Measurements from ENCODE around the gene CYP4F8.

The CYP4F8 gene

DNA sequence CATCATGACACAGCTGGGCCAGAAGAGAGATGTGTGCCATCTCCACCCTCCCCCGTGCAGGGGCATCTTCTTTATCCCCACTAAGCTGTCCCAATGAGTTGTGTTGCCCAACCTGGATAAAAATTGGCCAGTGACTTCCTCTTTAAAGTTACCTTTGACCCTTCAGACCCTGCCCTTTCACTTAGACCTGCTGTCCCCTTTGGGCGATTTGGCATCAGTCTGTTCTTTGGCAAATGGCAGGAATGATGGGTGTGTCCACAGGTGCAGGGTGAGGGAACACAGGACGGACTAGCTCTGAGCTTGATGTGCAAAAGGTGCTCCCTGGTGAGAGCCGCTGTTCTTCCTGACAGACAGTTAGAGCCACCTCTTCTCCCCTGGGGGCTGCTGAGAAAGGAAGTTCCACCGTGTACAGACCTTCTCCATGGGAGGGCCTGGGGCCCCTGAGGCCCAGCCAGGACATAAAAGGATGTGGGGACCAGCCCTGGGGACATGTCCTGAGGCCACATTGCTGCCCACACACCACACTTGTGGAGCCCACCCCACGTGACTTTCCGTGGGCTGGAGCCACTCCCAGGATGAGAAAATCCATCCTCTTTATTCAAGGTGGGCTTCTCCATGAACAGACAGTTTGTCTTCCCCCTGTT is 1.7 kb downstream of the CYP4F8 start:
- no peak overlapping the region for H3K4me2 ChIP-seq (ENCODE audit: insufficient read depth, low read length)
- H3K9me3 ChIP-seq (ENCODE audit: insufficient read depth, low read length, severe bottlenecking), result no peaks in the 10 kb centered on the region

DNA sequence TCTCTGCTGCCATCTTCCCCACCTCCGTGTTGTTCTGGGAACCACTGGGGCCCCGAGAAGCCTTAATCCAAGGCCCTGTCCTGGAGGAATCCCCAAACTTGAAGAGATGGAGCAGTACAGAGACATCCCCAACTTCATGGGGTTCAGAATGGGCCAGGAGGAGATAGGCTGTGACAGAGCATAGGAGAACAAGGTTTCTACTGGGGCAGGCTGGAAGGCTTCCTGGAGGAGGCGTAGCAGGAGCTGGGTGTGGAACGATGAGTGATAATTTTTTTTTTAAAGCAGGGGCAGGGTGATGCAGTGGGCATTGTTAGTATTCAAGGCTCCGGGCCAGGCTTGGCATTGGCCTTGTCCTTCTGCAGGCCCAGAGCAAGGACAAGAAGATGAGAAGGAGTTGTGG is 3.3 kb downstream of the CYP4F8 start:
- TF ChIP-seq, protein P1, sequence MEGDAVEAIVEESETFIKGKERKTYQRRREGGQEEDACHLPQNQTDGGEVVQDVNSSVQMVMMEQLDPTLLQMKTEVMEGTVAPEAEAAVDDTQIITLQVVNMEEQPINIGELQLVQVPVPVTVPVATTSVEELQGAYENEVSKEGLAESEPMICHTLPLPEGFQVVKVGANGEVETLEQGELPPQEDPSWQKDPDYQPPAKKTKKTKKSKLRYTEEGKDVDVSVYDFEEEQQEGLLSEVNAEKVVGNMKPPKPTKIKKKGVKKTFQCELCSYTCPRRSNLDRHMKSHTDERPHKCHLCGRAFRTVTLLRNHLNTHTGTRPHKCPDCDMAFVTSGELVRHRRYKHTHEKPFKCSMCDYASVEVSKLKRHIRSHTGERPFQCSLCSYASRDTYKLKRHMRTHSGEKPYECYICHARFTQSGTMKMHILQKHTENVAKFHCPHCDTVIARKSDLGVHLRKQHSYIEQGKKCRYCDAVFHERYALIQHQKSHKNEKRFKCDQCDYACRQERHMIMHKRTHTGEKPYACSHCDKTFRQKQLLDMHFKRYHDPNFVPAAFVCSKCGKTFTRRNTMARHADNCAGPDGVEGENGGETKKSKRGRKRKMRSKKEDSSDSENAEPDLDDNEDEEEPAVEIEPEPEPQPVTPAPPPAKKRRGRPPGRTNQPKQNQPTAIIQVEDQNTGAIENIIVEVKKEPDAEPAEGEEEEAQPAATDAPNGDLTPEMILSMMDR (IDR thresholded peaks at IDR 0.05; ENCODE audit: borderline replicate concordance, extremely low read depth, low read length, poor library complexity, severe bottlenecking), result no peak
- TF ChIP-seq EZH2 (IDR thresholded peaks at IDR 0.05; ENCODE audit: borderline replicate concordance, low read depth, low read length, severe bottlenecking), result no peak
- Histone ChIP-seq H3K36me3 (ENCODE audit: insufficient read depth, low read length) (no peaks in the 10 kb centered on the region), H3K9ac (ENCODE audit: low read depth, low read length) (no peak overlapping the region), H3K9me3 (ENCODE audit: insufficient read depth, low read length, severe bottlenecking) (no peaks in the 10 kb centered on the region), H4K20me1 (ENCODE audit: insufficient read depth, low read length) (no peaks in the 10 kb centered on the region), H3K4me1 (ENCODE audit: insufficient read depth, low read length) (no peaks in the 10 kb centered on the region), H3K4me3 (ENCODE audit: low read depth in 1 of 2, low read length in 2 of 2) (no peak overlapping the region), H3K27me3 (ENCODE audit: insufficient read depth, low read length, poor library complexity) (no peaks in the 10 kb centered on the region), H3K79me2 (ENCODE audit: insufficient read depth, low read length) (no peaks in the 10 kb centered on the region), H3K4me2 (ENCODE audit: insufficient read depth, low read length) (no peak overlapping the region), H3K27ac (ENCODE audit: low read length) (no peak overlapping the region), H2AFZ (ENCODE audit: low read depth, low read length) (no peak overlapping the region)
- DNase-seq (no peak), ATAC-seq (ENCODE audit: insufficient read depth, low read depth) (no peak)

More for the DNA sequence above, 1.7 kb downstream of the CYP4F8 start:
- Histone ChIP-seq H4K20me1 (ENCODE audit: insufficient read depth, low read length) (no peaks in the 10 kb centered on the region), H3K4me1 (ENCODE audit: insufficient read depth, low read length) (no peaks in the 10 kb centered on the region), H2AFZ (ENCODE audit: low read depth, low read length) (no peak overlapping the region), H3K79me2 (ENCODE audit: insufficient read depth, low read length) (no peaks in the 10 kb centered on the region), H3K4me3 (ENCODE audit: low read depth in 1 of 2, low read length in 2 of 2) (no peak overlapping the region), H3K9ac (ENCODE audit: low read depth, low read length) (no peak overlapping the region), H3K36me3 (ENCODE audit: insufficient read depth, low read length) (no peaks in the 10 kb centered on the region), H3K27me3 (ENCODE audit: insufficient read depth, low read length, poor library complexity) (no peaks in the 10 kb centered on the region), H3K27ac (ENCODE audit: low read length) (no peak overlapping the region)
- DNase-seq, result no peak
- no peak for TF ChIP-seq EZH2 (IDR thresholded peaks at IDR 0.05; ENCODE audit: borderline replicate concordance, low read depth, low read length, severe bottlenecking)
- TF ChIP-seq, protein P1 (IDR thresholded peaks at IDR 0.05; ENCODE audit: borderline replicate concordance, extremely low read depth, low read length, poor library complexity, severe bottlenecking), result no peak
- ATAC-seq (ENCODE audit: insufficient read depth, low read depth), result no peak

- Histone ChIP-seq H3K4me2 (ENCODE audit: insufficient read depth, low read length) (no peak overlapping the region), H2AFZ (ENCODE audit: low read depth, low read length) (no peak overlapping the region), H3K36me3 (ENCODE audit: insufficient read depth, low read length) (no peaks in the 10 kb centered on the region), H3K4me3 (ENCODE audit: low read depth in 1 of 2, low read length in 2 of 2) (no peak overlapping the region), H3K9me3 (ENCODE audit: insufficient read depth, low read length, severe bottlenecking) (no peaks in the 10 kb centered on the region), H3K27ac (ENCODE audit: low read length) (no peak overlapping the region), H3K27me3 (ENCODE audit: insufficient read depth, low read length, poor library complexity) (no peaks in the 10 kb centered on the region), H4K20me1 (ENCODE audit: insufficient read depth, low read length) (no peaks in the 10 kb centered on the region), H3K79me2 (ENCODE audit: insufficient read depth, low read length) (no peaks in the 10 kb centered on the region), H3K9ac (ENCODE audit: low read depth, low read length) (no peak overlapping the region), H3K4me1 (ENCODE audit: insufficient read depth, low read length) (no peaks in the 10 kb centered on the region)
- ATAC-seq (ENCODE audit: insufficient read depth, low read depth) (no peak), DNase-seq (no peak)
- TF ChIP-seq EZH2 (IDR thresholded peaks at IDR 0.05; ENCODE audit: borderline replicate concordance, low read depth, low read length, severe bottlenecking), result no peak
- TF ChIP-seq, protein P1 (IDR thresholded peaks at IDR 0.05; ENCODE audit: borderline replicate concordance, extremely low read depth, low read length, poor library complexity, severe bottlenecking), result no peak
Observed at GRCh38 chr19:15621801-15622200, 6.8 kb downstream of the CYP4F8 start.
